GM23338 (cell line): ENCODE measurements around the gene RASA3. TPM values are rescaled to one million over a fixed set of nuclear protein-coding genes. Genes with fewer than 3 reads are reported as not detected.

Experiments
- ATAC-seq: fragments of 200-7000 bp; cut with Tn5 transposase; 3 replicates; pipeline ENCODE4 v1.9.1; 2020
- DNase-seq: peaks from one replicate; pipeline ENCODE4 v3.0.0-alpha.2; 2015; ENCODE audit warnings: low spot score
- H2AFZ ChIP-seq: fragments of 200-600 bp; sonication (generic); 2 replicates; pipeline ENCODE4 v1.8.0; 2016; ENCODE audit warnings: antibody characterized with exemption, mild to moderate bottlenecking, moderate library complexity
- H3F3A ChIP-seq: fragments of 200-600 bp; sonication (generic); replicated peaks from 2 replicates; pipeline ENCODE4 v1.8.0; 2017; ENCODE audit warnings: antibody characterized with exemption, mixed run types, low read depth
- H3K27ac ChIP-seq: fragments of 200-600 bp; sonication (generic); 2 replicates; pipeline ENCODE4 v1.6.1; 2016; ENCODE audit warnings: low read depth
- H3K27me3 ChIP-seq: fragments of 200-600 bp; sonication (generic); 2 replicates; pipeline ENCODE4 v1.8.0; 2016; ENCODE audit warnings: mild to moderate bottlenecking, mixed run types, moderate library complexity; ENCODE audit not compliant: insufficient read depth
- H3K36me3 ChIP-seq: fragments of 200-600 bp; sonication (generic); 2 replicates; pipeline ENCODE4 v1.8.0; 2016; ENCODE audit warnings: mild to moderate bottlenecking; ENCODE audit not compliant: insufficient read depth
- H3K4me1 ChIP-seq: fragments of 200-600 bp; sonication (generic); 2 replicates; pipeline ENCODE4 v1.8.0; 2016; ENCODE audit warnings: mild to moderate bottlenecking, moderate library complexity; ENCODE audit not compliant: insufficient read depth
- H3K4me2 ChIP-seq: fragments of 200-600 bp; sonication (generic); 2 replicates; pipeline ENCODE4 v1.7.1; 2017; ENCODE audit warnings: mixed run types
- H3K4me3 ChIP-seq: fragments of 200-600 bp; sonication (generic); 2 replicates; pipeline ENCODE4 v1.6.1; 2016; ENCODE audit warnings: mixed run types
- H3K79me2 ChIP-seq: fragments of 200-600 bp; sonication (generic); replicated peaks from 2 replicates; pipeline ENCODE4 v1.8.0; 2017; ENCODE audit warnings: mild to moderate bottlenecking; ENCODE audit not compliant: insufficient read depth
- H3K9me2 ChIP-seq: fragments of 200-600 bp; sonication (generic); 2 replicates; pipeline ENCODE4 v1.8.0; 2017; ENCODE audit not compliant: insufficient read depth
- H4K20me1 ChIP-seq: fragments of 200-600 bp; sonication (generic); replicated peaks from 2 replicates; pipeline ENCODE4 v1.8.0; 2017; ENCODE audit warnings: mild to moderate bottlenecking; ENCODE audit not compliant: insufficient read depth
- H3K27ac Mint-ChIP-seq: 2 replicates; pipeline ENCODE4 v1.8.0; 2020; ENCODE audit warnings: inconsistent platforms, mild to moderate bottlenecking, moderate library complexity, mixed read lengths
- H3K27me3 Mint-ChIP-seq: 3 replicates; pipeline ENCODE4 v1.8.0; 2022; ENCODE audit warnings: low read depth, mild to moderate bottlenecking, moderate library complexity, mixed read lengths, inconsistent platforms; ENCODE audit not compliant: insufficient read depth, poor library complexity
- H3K36me3 Mint-ChIP-seq: 3 replicates; pipeline ENCODE4 v1.8.0; 2021; ENCODE audit warnings: low read depth, mild to moderate bottlenecking, inconsistent platforms, moderate library complexity, mixed read lengths
- H3K4me1 Mint-ChIP-seq: 3 replicates; pipeline ENCODE4 v1.8.0; 2020; ENCODE audit warnings: mild to moderate bottlenecking, inconsistent platforms, mixed read lengths
- H3K4me3 Mint-ChIP-seq: 3 replicates; pipeline ENCODE4 v1.8.0; 2021; ENCODE audit warnings: moderate library complexity, mild to moderate bottlenecking, inconsistent platforms, mixed read lengths
- H3K9me3 Mint-ChIP-seq: 3 replicates; pipeline ENCODE4 v1.8.0; 2020; ENCODE audit warnings: moderate library complexity, mild to moderate bottlenecking, inconsistent platforms, mixed read lengths
- CREB1 ChIP-seq: fragments of 250-450 bp; sonication (Bioruptor Pico); IDR thresholded peaks from 2 replicates; pipeline ENCODE4 v1.5.0; 2020; ENCODE audit warnings: low read depth, mild to moderate bottlenecking, moderate library complexity
- JUNB ChIP-seq: IDR thresholded peaks from one replicate; pipeline ENCODE4 v1.6.1; 2016; ENCODE audit warnings: antibody characterized with exemption; ENCODE audit not compliant: unreplicated experiment
- POLR2AphosphoS5 ChIP-seq: IDR thresholded peaks from 2 replicates; pipeline ENCODE4 v1.6.1; 2016; ENCODE audit warnings: antibody characterized with exemption, low read depth
- REST ChIP-seq: IDR thresholded peaks from one replicate; pipeline ENCODE4 v1.6.1; 2018; ENCODE audit warnings: antibody characterized with exemption; ENCODE audit not compliant: unreplicated experiment
- STAT1 ChIP-seq: IDR thresholded peaks from one replicate; pipeline ENCODE4 v1.6.1; 2016; ENCODE audit warnings: antibody characterized with exemption; ENCODE audit not compliant: unreplicated experiment
- ZNF114 ChIP-seq: fragments of 250-450 bp; sonication (Bioruptor Pico); IDR thresholded peaks from 2 replicates; pipeline ENCODE4 v1.5.0; 2020; ENCODE audit warnings: mild to moderate bottlenecking, moderate library complexity
- polyA plus RNA-seq: library from polyadenylated mRNA; unstranded; fragments of >200 nt; fragmentation: Nextera tagmentation; extraction: Ambion mirVana; gene quantifications from 2 replicates; pipeline ENCODE4 v1.2.1, GENCODE V29; 2016
- total RNA-seq: library from RNA; depleted of rRNA; stranded (reverse); fragments of >200 nt; shearing (Covaris generic); gene quantifications from 2 replicates; pipeline ENCODE4 v1.2.3, GENCODE V29; 2014
- TF ChIP-seq, protein P1 (sequence below), 2 experiments: fragments of 200-600 bp in 1 of 2; sonication (generic) in 1 of 2; conservative IDR thresholded peaks; 2 replicates each; pipeline versions ENCODE4 v1.5.1 to v1.6.1; 2016 to 2017; ENCODE audit warnings: antibody characterized with exemption in 2 of 2, low read depth in 2 of 2, mild to moderate bottlenecking in 2 of 2, moderate library complexity in 1 of 2

RASA3 gene
- total and polyA plus RNA-seq, 2 experiments from 2014 or later: 11.2 to 20.7 TPM

DNA sequence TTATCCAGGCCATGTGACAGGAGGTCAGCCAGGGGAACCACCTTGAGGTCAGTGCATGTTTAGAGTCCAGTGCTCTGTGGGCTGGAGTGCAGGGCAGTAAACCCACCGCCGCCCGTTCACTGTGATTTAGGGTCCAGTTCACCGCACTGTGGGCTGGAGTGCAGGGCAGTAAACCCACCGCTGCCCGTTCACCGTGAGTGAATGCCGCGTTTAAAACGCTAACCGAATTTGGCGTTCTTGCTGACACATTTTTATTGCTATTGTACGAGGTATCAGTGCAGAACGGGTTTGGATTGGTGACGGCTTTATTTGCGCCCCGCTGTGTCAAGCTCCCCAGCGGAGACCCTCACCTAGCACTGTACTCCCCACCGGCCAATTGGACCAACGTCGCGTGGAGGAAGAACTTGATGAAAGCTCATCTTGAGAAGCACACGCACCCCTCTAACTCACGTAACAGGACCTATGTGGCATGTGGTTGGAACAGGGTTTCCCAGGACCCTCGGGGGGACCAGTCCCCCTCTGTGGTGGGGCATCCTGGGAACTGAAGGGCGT, 186.5 kb downstream of the RASA3 start (continued):
- TF ChIP-seq CREB1 (no peak), ZNF114 (CRISPR knock-in tag) (no peak), STAT1 (no peak), REST (no peak)
- TF ChIP-seq, protein P1, sequence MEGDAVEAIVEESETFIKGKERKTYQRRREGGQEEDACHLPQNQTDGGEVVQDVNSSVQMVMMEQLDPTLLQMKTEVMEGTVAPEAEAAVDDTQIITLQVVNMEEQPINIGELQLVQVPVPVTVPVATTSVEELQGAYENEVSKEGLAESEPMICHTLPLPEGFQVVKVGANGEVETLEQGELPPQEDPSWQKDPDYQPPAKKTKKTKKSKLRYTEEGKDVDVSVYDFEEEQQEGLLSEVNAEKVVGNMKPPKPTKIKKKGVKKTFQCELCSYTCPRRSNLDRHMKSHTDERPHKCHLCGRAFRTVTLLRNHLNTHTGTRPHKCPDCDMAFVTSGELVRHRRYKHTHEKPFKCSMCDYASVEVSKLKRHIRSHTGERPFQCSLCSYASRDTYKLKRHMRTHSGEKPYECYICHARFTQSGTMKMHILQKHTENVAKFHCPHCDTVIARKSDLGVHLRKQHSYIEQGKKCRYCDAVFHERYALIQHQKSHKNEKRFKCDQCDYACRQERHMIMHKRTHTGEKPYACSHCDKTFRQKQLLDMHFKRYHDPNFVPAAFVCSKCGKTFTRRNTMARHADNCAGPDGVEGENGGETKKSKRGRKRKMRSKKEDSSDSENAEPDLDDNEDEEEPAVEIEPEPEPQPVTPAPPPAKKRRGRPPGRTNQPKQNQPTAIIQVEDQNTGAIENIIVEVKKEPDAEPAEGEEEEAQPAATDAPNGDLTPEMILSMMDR (conservative IDR thresholded peaks at IDR 0.05; ENCODE audit: low read depth in 2 of 2): no peak

GRCh38 chr13:113943821-113944565, 188.4 kb downstream of the RASA3 start:
- Histone ChIP-seq H3F3A (no peaks in the 10 kb centered on the region), H3K79me2 (no peaks in the 10 kb centered on the region), H3K9me2 (no peaks in the 10 kb centered on the region), H3K4me3 (no peak overlapping the region), H2AFZ (no peak overlapping the region), H3K27ac (no peak overlapping the region), H3K4me1 (no peaks in the 10 kb centered on the region), H4K20me1 (no peaks in the 10 kb centered on the region), H3K27me3 (no peaks in the 10 kb centered on the region), H3K36me3 (no peaks in the 10 kb centered on the region), H3K4me2 (no peak overlapping the region)
- Mint-ChIP-seq H3K4me1 (no peaks in the 10 kb centered on the region), H3K4me3 (no peak overlapping the region), H3K9me3 (no peaks in the 10 kb centered on the region; the same call in 2 of the 3 replicates), H3K36me3 (no peaks in the 10 kb centered on the region), H3K27ac (no peak overlapping the region), H3K27me3 (peaks cover 12% of the 10 kb centered on the region)
- DNase-seq (no peak), ATAC-seq (no peak)
- TF ChIP-seq ZNF114 (CRISPR knock-in tag): no peak
- TF ChIP-seq JUNB: no peak

GRCh38 chr13:113942591-113943103, 189.8 kb downstream of the RASA3 start:
- TF ChIP-seq ZNF114 (CRISPR knock-in tag) (no peak), POLR2AphosphoS5 (no peak)
- 0 out of 3 replicates have a peak, but pooled peaks cover 4% of the 10 kb centered on the region for H3K4me1 Mint-ChIP-seq

More at GRCh38 chr13:113942591-113943103, 189.8 kb downstream of the RASA3 start:
- Histone ChIP-seq H3K79me2 (no peaks in the 10 kb centered on the region), H3F3A (no peaks in the 10 kb centered on the region), H3K4me2 (no peak overlapping the region), H3K4me1 (no peaks in the 10 kb centered on the region), H3K36me3 (no peaks in the 10 kb centered on the region), H4K20me1 (no peaks in the 10 kb centered on the region), H3K27me3 (no peaks in the 10 kb centered on the region), H3K27ac (no peak overlapping the region), H3K9me2 (no peaks in the 10 kb centered on the region), H2AFZ (no peak overlapping the region), H3K4me3 (no peak overlapping the region)
- no peak overlapping the region for H3K27ac Mint-ChIP-seq
- ATAC-seq (no peak), DNase-seq (no peak)
- no peak overlapping the region for H3K4me3 Mint-ChIP-seq
- H3K36me3 Mint-ChIP-seq: no peaks in the 10 kb centered on the region
- H3K9me3 Mint-ChIP-seq: no peaks in the 10 kb centered on the region; the same call in 2 of the 3 replicates
- H3K27me3 Mint-ChIP-seq: peaks cover 6% of the 10 kb centered on the region
